ENCODE measurements around the gene LRRC37B. TPM values are rescaled to one million over a fixed set of nuclear protein-coding genes. Genes with fewer than 3 reads are reported as not detected.
A peak's percentile ranks its signal among the peaks of the same experiment; 100 is the strongest.
"Not testable (repeated sequence)": the region's sequence is repeated elsewhere in the genome, so short reads cannot be mapped to it uniquely, and the experiment has no call there.

The LRRC37B gene
- total and polyA plus RNA-seq, 2 donors (not counting 1 experiment from before 2014, with no cell fraction given) = 9.9 to 25.6 TPM

- not testable (repeated sequence) for H3K4me3 ChIP-seq (replicated peaks in 1 of 4; ENCODE audit: control extremely low read depth in 1 of 4, insufficient read depth in 1 of 4, low read depth in 3 of 4, low read length in 4 of 4); H3K27ac ChIP-seq (ENCODE audit: insufficient read depth, low read length); H3K4me1 ChIP-seq (ENCODE audit: control insufficient read depth, extremely low read depth, insufficient read depth, low read length); H3K9ac ChIP-seq (ENCODE audit: insufficient read depth, low read length); H3K79me2 ChIP-seq (ENCODE audit: control insufficient read depth, insufficient read depth, low read length); H4K20me1 ChIP-seq (ENCODE audit: control insufficient read depth, extremely low read depth, insufficient read depth, low read length); DNase-seq (ENCODE audit: low read depth in 2 of 2); H3K4me2 ChIP-seq (ENCODE audit: extremely low read depth, insufficient read depth, low read length); H3K36me3 ChIP-seq (ENCODE audit: control insufficient read depth, insufficient read depth, low read length); H2AFZ ChIP-seq (ENCODE audit: low read length); H3K9me3 ChIP-seq (ENCODE audit: control insufficient read depth, insufficient read depth, low read depth, low read length); H3K27me3 ChIP-seq (ENCODE audit: control insufficient read depth, insufficient read depth, low read length)
Measured at GRCh38 chr17:31975391-31975790, 31.8 kb upstream of the LRRC37B start.

- not testable (repeated sequence) for DNase-seq (ENCODE audit: low read depth in 2 of 2)
Measured at GRCh38 chr17:31991821-31992220, 15.4 kb upstream of the LRRC37B start.

GRCh38 chr17:31997005-31997404 is 10.2 kb upstream of the LRRC37B start:
- Histone ChIP-seq H3K4me3 (replicated peaks in 1 of 4; ENCODE audit: control extremely low read depth in 1 of 4, insufficient read depth in 1 of 4, low read depth in 3 of 4, low read length in 4 of 4) (no peak overlapping the region), H3K79me2 (ENCODE audit: control insufficient read depth, insufficient read depth, low read length) (no peaks in the 10 kb centered on the region), H3K9ac (ENCODE audit: insufficient read depth, low read length) (no peak overlapping the region), H3K27ac (ENCODE audit: insufficient read depth, low read length) (no peak overlapping the region), H3K27me3 (ENCODE audit: control insufficient read depth, insufficient read depth, low read length) (no peaks in the 10 kb centered on the region), H4K20me1 (ENCODE audit: control insufficient read depth, extremely low read depth, insufficient read depth, low read length) (no peaks in the 10 kb centered on the region), H2AFZ (ENCODE audit: low read length) (no peak overlapping the region), H3K4me1 (ENCODE audit: control insufficient read depth, extremely low read depth, insufficient read depth, low read length) (no peaks in the 10 kb centered on the region), H3K4me2 (ENCODE audit: extremely low read depth, insufficient read depth, low read length) (no peak overlapping the region), H3K36me3 (ENCODE audit: control insufficient read depth, insufficient read depth, low read length) (peaks cover 2% of the 10 kb centered on the region), H3K9me3 (ENCODE audit: control insufficient read depth, insufficient read depth, low read depth, low read length) (no peaks in the 10 kb centered on the region)
- TF ChIP-seq CTCF (conservative IDR thresholded peaks at IDR 0.05 in 1 of 2, IDR thresholded peaks at IDR 0.05 in 1 of 2; ENCODE audit: low read depth in 1 of 2, low read length in 2 of 2) (no peak), EZH2 (IDR thresholded peaks at IDR 0.05; ENCODE audit: low read length, missing control alignments) (no peak)
- DNase-seq (ENCODE audit: low read depth in 2 of 2) = no peak

More at GRCh38 chr17:31991821-31992220, 15.4 kb upstream of the LRRC37B start:
- H4K20me1 ChIP-seq (ENCODE audit: control insufficient read depth, extremely low read depth, insufficient read depth, low read length); H3K9me3 ChIP-seq (ENCODE audit: control insufficient read depth, insufficient read depth, low read depth, low read length); H3K36me3 ChIP-seq (ENCODE audit: control insufficient read depth, insufficient read depth, low read length); H3K79me2 ChIP-seq (ENCODE audit: control insufficient read depth, insufficient read depth, low read length); H2AFZ ChIP-seq (ENCODE audit: low read length); H3K4me1 ChIP-seq (ENCODE audit: control insufficient read depth, extremely low read depth, insufficient read depth, low read length); H3K27ac ChIP-seq (ENCODE audit: insufficient read depth, low read length); H3K4me3 ChIP-seq (replicated peaks in 1 of 4; ENCODE audit: control extremely low read depth in 1 of 4, insufficient read depth in 1 of 4, low read depth in 3 of 4, low read length in 4 of 4); H3K27me3 ChIP-seq (ENCODE audit: control insufficient read depth, insufficient read depth, low read length); H3K4me2 ChIP-seq (ENCODE audit: extremely low read depth, insufficient read depth, low read length); H3K9ac ChIP-seq (ENCODE audit: insufficient read depth, low read length): not testable (repeated sequence)

GRCh38 chr17:32007463-32008298 is 498 bp downstream of the LRRC37B start:
- Histone ChIP-seq H4K20me1 (ENCODE audit: control insufficient read depth, extremely low read depth, insufficient read depth, low read length) (no peaks in the 10 kb centered on the region), H3K4me3 (replicated peaks in 1 of 4; ENCODE audit: control extremely low read depth in 1 of 4, insufficient read depth in 1 of 4, low read depth in 3 of 4, low read length in 4 of 4) (peak overlapping the region; percentile 93 to 97 (median 95)), H3K4me1 (ENCODE audit: control insufficient read depth, extremely low read depth, insufficient read depth, low read length) (no peaks in the 10 kb centered on the region), H3K9me3 (ENCODE audit: control insufficient read depth, insufficient read depth, low read depth, low read length) (no peaks in the 10 kb centered on the region), H3K4me2 (ENCODE audit: extremely low read depth, insufficient read depth, low read length) (peak overlapping the region; percentile 79), H3K27ac (ENCODE audit: insufficient read depth, low read length) (peak overlapping the region; percentile 47), H3K27me3 (ENCODE audit: control insufficient read depth, insufficient read depth, low read length) (no peaks in the 10 kb centered on the region), H3K36me3 (ENCODE audit: control insufficient read depth, insufficient read depth, low read length) (no peaks in the 10 kb centered on the region), H2AFZ (ENCODE audit: low read length) (peak overlapping the region; percentile 99), H3K9ac (ENCODE audit: insufficient read depth, low read length) (peak overlapping the region; percentile 67), H3K79me2 (ENCODE audit: control insufficient read depth, insufficient read depth, low read length) (peaks cover 22% of the 10 kb centered on the region)
- no peak for TF ChIP-seq EZH2 (IDR thresholded peaks at IDR 0.05; ENCODE audit: low read length, missing control alignments)
- TF ChIP-seq CTCF (conservative IDR thresholded peaks at IDR 0.05 in 1 of 2, IDR thresholded peaks at IDR 0.05 in 1 of 2; ENCODE audit: low read depth in 1 of 2, low read length in 2 of 2) = no peak
- DNase-seq (ENCODE audit: low read depth in 2 of 2) = peak; percentile 24 to 40
